Type B pancreatic cell (in vitro differentiated cells): ENCODE results near the gene FRMD4A. TPM values are rescaled to one million over a fixed set of nuclear protein-coding genes. Genes with fewer than 3 reads are reported as not detected.
"Not testable (repeated sequence)": the region's sequence is repeated elsewhere in the genome, so short reads cannot be mapped to it uniquely, and the experiment has no call there.

Experiments
- DNase-seq: peaks from one replicate; pipeline ENCODE4 v3.0.0; 2021; ENCODE audit warnings: mixed read lengths; ENCODE audit not compliant: unreplicated experiment; ENCODE audit errors: extremely low spot score
- H3K27ac Mint-ChIP-seq: 2 replicates; pipeline ENCODE4 v1.8.0; 2021; ENCODE audit warnings: mild to moderate bottlenecking, mixed read lengths
- H3K27me3 Mint-ChIP-seq: 2 replicates; pipeline ENCODE4 v1.8.0; 2021; ENCODE audit warnings: mixed read lengths
- H3K36me3 Mint-ChIP-seq: 2 replicates; pipeline ENCODE4 v1.8.0; 2021; ENCODE audit warnings: mixed read lengths
- H3K4me1 Mint-ChIP-seq: one replicate; pipeline ENCODE4 v1.8.0; 2021; ENCODE audit warnings: mixed read lengths; ENCODE audit not compliant: unreplicated experiment
- H3K4me3 Mint-ChIP-seq: 2 replicates; pipeline ENCODE4 v1.8.0; 2021; ENCODE audit warnings: mild to moderate bottlenecking, mixed read lengths
- H3K9me3 Mint-ChIP-seq: 2 replicates; pipeline ENCODE4 v1.8.0; 2021; ENCODE audit warnings: mixed read lengths
- CTCF ChIP-seq: fragments of 200-600 bp; sonication (generic); conservative IDR thresholded peaks from 2 replicates; pipeline ENCODE4 v1.5.0; 2021; ENCODE audit warnings: antibody characterized with exemption, mild to moderate bottlenecking
- total RNA-seq: library from RNA; stranded (reverse); gene quantifications from 2 replicates; pipeline ENCODE4 v1.2.1, GENCODE V29; 2021; ENCODE audit warnings: low replicate concordance

The FRMD4A gene
- total RNA-seq, 1 donor from 2014 or later: 88.9 TPM

GRCh38 chr10:13770760-13771493 is 559.8 kb downstream of the FRMD4A start:
- no peak for TF ChIP-seq CTCF
- DNase-seq: no peak
- Mint-ChIP-seq H3K4me3 (no peak overlapping the region), H3K9me3 (peaks cover 7% of the 10 kb centered on the region), H3K4me1 (peaks cover 18% of the 10 kb centered on the region), H3K27me3 (no peaks in the 10 kb centered on the region), H3K36me3 (peaks cover 18% of the 10 kb centered on the region), H3K27ac (no peak overlapping the region)

DNA sequence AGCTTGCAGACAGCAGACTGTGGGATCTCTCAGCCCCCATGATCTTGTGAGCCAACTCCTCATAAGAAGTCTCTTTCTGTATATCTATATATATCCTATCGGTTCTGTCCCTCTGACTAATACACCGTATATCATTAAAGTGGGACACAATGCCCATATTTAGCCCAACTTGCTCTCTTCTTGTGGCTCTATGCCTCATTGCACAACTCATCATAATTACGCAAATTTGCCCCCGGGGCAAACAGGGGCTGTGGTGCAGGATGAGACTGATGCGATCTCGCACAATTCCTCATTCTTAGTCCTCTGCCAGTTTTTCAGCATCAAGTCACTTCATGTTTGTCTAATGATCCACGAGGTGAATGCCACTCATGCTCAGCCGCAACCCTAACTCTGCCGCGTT is 560.8 kb downstream of the FRMD4A start:
- H3K4me3 Mint-ChIP-seq: peak overlapping the region; percentile 59
- no peak for TF ChIP-seq CTCF
- H3K27me3 Mint-ChIP-seq: no peaks in the 10 kb centered on the region
- DNase-seq: no peak
- H3K9me3 Mint-ChIP-seq: peaks cover 10% of the 10 kb centered on the region
- peak overlapping the region; percentile 39 for H3K27ac Mint-ChIP-seq
- peaks cover 13% of the 10 kb centered on the region for H3K36me3 Mint-ChIP-seq
- H3K4me1 Mint-ChIP-seq: peaks cover 24% of the 10 kb centered on the region

- Mint-ChIP-seq H3K36me3 (peaks cover 17% of the 10 kb centered on the region), H3K27ac (peak overlapping the region; percentile 77), H3K27me3 (no peaks in the 10 kb centered on the region), H3K4me3 (peak overlapping the region; percentile 23), H3K4me1 (peaks cover 24% of the 10 kb centered on the region), H3K9me3 (peaks cover 10% of the 10 kb centered on the region)
- no peak for TF ChIP-seq CTCF
- no peak for DNase-seq
Observed at GRCh38 chr10:13767676-13768178, 563.0 kb downstream of the FRMD4A start.

DNA sequence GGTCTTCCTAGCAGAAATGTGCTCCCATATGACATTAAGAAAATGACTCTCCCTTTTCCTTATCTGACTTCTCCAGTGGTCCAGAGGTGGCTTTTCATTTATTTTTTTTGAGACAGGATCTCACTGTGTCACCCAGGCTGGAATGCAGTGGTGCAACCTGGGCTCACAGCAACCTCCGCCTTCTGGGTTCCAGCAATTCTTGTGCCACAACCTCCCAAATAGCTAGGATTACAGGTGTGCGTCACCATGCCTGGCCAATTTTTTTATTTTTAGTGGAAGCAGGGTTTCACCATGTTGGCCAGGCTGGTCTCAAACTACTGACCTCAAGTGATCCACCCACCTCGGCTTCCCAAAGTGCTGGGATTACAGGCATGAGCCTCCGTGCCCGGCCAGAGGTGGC is 563.6 kb downstream of the FRMD4A start:
- H3K27me3 Mint-ChIP-seq, DNase-seq, H3K4me3 Mint-ChIP-seq, H3K27ac Mint-ChIP-seq: not testable (repeated sequence)
- Mint-ChIP-seq H3K9me3 (peaks cover 10% of the 10 kb centered on the region), H3K36me3 (peaks cover 17% of the 10 kb centered on the region), H3K4me1 (peaks cover 24% of the 10 kb centered on the region)

GRCh38 chr10:13765641-13766341 is 564.9 kb downstream of the FRMD4A start:
- peaks cover 24% of the 10 kb centered on the region for H3K4me1 Mint-ChIP-seq
- no peak for TF ChIP-seq CTCF
- peaks cover 17% of the 10 kb centered on the region for H3K36me3 Mint-ChIP-seq
- peak overlapping the region; percentile 44 for H3K27ac Mint-ChIP-seq
- peaks cover 10% of the 10 kb centered on the region for H3K9me3 Mint-ChIP-seq
- peak overlapping the region; percentile 36 for H3K4me3 Mint-ChIP-seq
- no peaks in the 10 kb centered on the region for H3K27me3 Mint-ChIP-seq
- DNase-seq: no peak
